ENCODE results near the gene LRRC72.
"Not testable (repeated sequence)": the region's sequence is repeated elsewhere in the genome, so short reads cannot be mapped to it uniquely, and the experiment has no call there.

LRRC72 gene

GRCh38 chr7:16526742-16527540 is at the start of gene LRRC72:
Gene LRRC72 (plus strand): TSS chr7:16526825. CDS start chr7:16526953, 128 bp downstream.
- FAIRE-seq (no peak), DNase-seq (ENCODE audit: insufficient read length, low spot score) (no peak)

GRCh38 chr7:16479161-16479560 is 47.5 kb upstream of the LRRC72 start:
- FAIRE-seq: no peak
- DNase-seq (ENCODE audit: insufficient read length, low spot score): no peak

- DNase-seq (ENCODE audit: insufficient read length, low spot score): no peak
- no peak for FAIRE-seq
Observed at GRCh38 chr7:16479591-16479990, 47.0 kb upstream of the LRRC72 start.

GRCh38 chr7:16484453-16485158 is 42.0 kb upstream of the LRRC72 start:
- FAIRE-seq: no peak
- no peak for DNase-seq (ENCODE audit: insufficient read length, low spot score)

- DNase-seq (ENCODE audit: insufficient read length, low spot score): no peak
- FAIRE-seq: no peak
Observed at GRCh38 chr7:16491148-16491547, 35.5 kb upstream of the LRRC72 start.

GRCh38 chr7:16492513-16493062 is 34.0 kb upstream of the LRRC72 start:
- DNase-seq (ENCODE audit: insufficient read length, low spot score) (no peak), FAIRE-seq (no peak)

GRCh38 chr7:16493266-16493665 is 33.4 kb upstream of the LRRC72 start:
- DNase-seq (ENCODE audit: insufficient read length, low spot score): no peak
- FAIRE-seq: no peak

- no peak for DNase-seq (ENCODE audit: insufficient read length, low spot score)
- no peak for FAIRE-seq
Observed at GRCh38 chr7:16494551-16494950, 32.1 kb upstream of the LRRC72 start.

GRCh38 chr7:16494955-16495719 is 31.5 kb upstream of the LRRC72 start:
- FAIRE-seq (no peak), DNase-seq (ENCODE audit: insufficient read length, low spot score) (no peak)

GRCh38 chr7:16498122-16498521 is 28.5 kb upstream of the LRRC72 start:
- no peak for DNase-seq (ENCODE audit: insufficient read length, low spot score)
- FAIRE-seq: no peak

- FAIRE-seq (no peak), DNase-seq (ENCODE audit: insufficient read length, low spot score) (no peak)
Observed at GRCh38 chr7:16502303-16502702, 24.3 kb upstream of the LRRC72 start.

GRCh38 chr7:16504019-16504418 is 22.6 kb upstream of the LRRC72 start:
- FAIRE-seq (no peak), DNase-seq (ENCODE audit: insufficient read length, low spot score) (no peak)

GRCh38 chr7:16506422-16506821 is 20.2 kb upstream of the LRRC72 start:
- FAIRE-seq; DNase-seq (ENCODE audit: insufficient read length, low spot score): not testable (repeated sequence)

- FAIRE-seq: no peak
- no peak for DNase-seq (ENCODE audit: insufficient read length, low spot score)
Observed at GRCh38 chr7:16509829-16510228, 16.8 kb upstream of the LRRC72 start.

GRCh38 chr7:16511314-16511713 is 15.3 kb upstream of the LRRC72 start:
- FAIRE-seq (no peak), DNase-seq (ENCODE audit: insufficient read length, low spot score) (no peak)

GRCh38 chr7:16512097-16512496 is 14.5 kb upstream of the LRRC72 start:
- FAIRE-seq (no peak), DNase-seq (ENCODE audit: insufficient read length, low spot score) (no peak)

GRCh38 chr7:16514271-16514670 is 12.4 kb upstream of the LRRC72 start:
- FAIRE-seq: no peak
- no peak for DNase-seq (ENCODE audit: insufficient read length, low spot score)

GRCh38 chr7:16514729-16515128 is 11.9 kb upstream of the LRRC72 start:
- FAIRE-seq (no peak), DNase-seq (ENCODE audit: insufficient read length, low spot score) (no peak)

GRCh38 chr7:16515785-16516685 is 10.6 kb upstream of the LRRC72 start:
- FAIRE-seq (no peak), DNase-seq (ENCODE audit: insufficient read length, low spot score) (no peak)

GRCh38 chr7:16519985-16520384 is 6.6 kb upstream of the LRRC72 start:
- not testable (repeated sequence) for DNase-seq (ENCODE audit: insufficient read length, low spot score); FAIRE-seq
